Parathyroid adenoma (tissue), 2 donors: ENCODE measurements around the gene RFX2.

Experiments used
- H2AFZ ChIP-seq: fragments of 300-600 bp; sonication (generic); one replicate; pipeline ENCODE4 v1.7.0; 2017; ENCODE audit warnings: antibody characterized with exemption, mild to moderate bottlenecking
- H3K27ac ChIP-seq: fragments of 300-600 bp; sonication (generic); one replicate; pipeline ENCODE4 v1.7.0; 2017
- H3K27me3 ChIP-seq: fragments of 300-600 bp; sonication (generic); one replicate; pipeline ENCODE4 v1.7.0; 2017; ENCODE audit warnings: low read length; ENCODE audit not compliant: control insufficient read depth, insufficient read depth
- H3K36me3 ChIP-seq: fragments of 300-600 bp; sonication (generic); one replicate; pipeline ENCODE4 v1.7.0; 2017; ENCODE audit warnings: low read length; ENCODE audit not compliant: control insufficient read depth, insufficient read depth
- H3K4me1 ChIP-seq: fragments of 300-600 bp; sonication (generic); one replicate; pipeline ENCODE4 v1.7.0; 2017; ENCODE audit warnings: control low read depth
- H3K4me2 ChIP-seq: fragments of 300-600 bp; sonication (generic); one replicate; pipeline ENCODE4 v1.7.0; 2017; ENCODE audit warnings: low read length
- H3K4me3 ChIP-seq: fragments of 300-600 bp; sonication (generic); one replicate; pipeline ENCODE4 v1.7.0; 2017; ENCODE audit warnings: low read depth, low read length
- H3K79me2 ChIP-seq: fragments of 300-600 bp; sonication (generic); one replicate; pipeline ENCODE4 v1.7.0; 2017; ENCODE audit warnings: control low read depth
- H3K9ac ChIP-seq: fragments of 300-600 bp; sonication (generic); one replicate; pipeline ENCODE4 v1.7.0; 2017; ENCODE audit warnings: mild to moderate bottlenecking
- H3K9me3 ChIP-seq: fragments of 300-600 bp; sonication (generic); one replicate; pipeline ENCODE4 v1.7.0; 2017; ENCODE audit warnings: low read length; ENCODE audit not compliant: control insufficient read depth
- TF ChIP-seq, protein P1 (sequence below): fragments of 300-600 bp; sonication (generic); IDR thresholded peaks from one replicate; pipeline ENCODE4 v1.7.0; 2017; ENCODE audit warnings: antibody characterized with exemption, mild to moderate bottlenecking
- donor health status: primary hyperparathyroidism.

Gene RFX2

DNA sequence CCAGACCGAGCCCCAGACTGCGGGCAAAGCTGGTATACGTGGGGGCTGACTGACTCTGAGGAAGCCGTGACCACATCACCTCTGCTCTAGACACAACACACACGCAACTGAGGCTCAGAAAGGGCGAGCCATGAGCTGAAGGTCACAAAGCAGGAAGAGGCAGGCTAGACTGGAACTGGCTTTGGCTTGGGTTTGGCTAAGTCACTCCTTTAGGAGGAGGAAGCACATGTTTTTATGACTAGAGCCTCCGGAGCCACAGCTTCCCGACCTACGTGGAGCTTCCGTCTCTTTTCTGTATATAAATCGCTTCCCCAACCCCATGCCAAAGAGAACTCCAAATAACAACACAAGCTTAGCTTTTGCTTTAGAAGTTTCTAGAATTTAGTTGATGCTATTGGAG is 48.0 kb downstream of the RFX2 start:
- H3K4me3 ChIP-seq = no peak overlapping the region
- peak overlapping the region; percentile 14 for H2AFZ ChIP-seq
- H3K36me3 ChIP-seq = no peaks in the 10 kb centered on the region
- no peaks in the 10 kb centered on the region for H3K9me3 ChIP-seq
- no peak overlapping the region for H3K4me2 ChIP-seq
- H3K79me2 ChIP-seq = peaks cover 14% of the 10 kb centered on the region
- TF ChIP-seq, protein P1, sequence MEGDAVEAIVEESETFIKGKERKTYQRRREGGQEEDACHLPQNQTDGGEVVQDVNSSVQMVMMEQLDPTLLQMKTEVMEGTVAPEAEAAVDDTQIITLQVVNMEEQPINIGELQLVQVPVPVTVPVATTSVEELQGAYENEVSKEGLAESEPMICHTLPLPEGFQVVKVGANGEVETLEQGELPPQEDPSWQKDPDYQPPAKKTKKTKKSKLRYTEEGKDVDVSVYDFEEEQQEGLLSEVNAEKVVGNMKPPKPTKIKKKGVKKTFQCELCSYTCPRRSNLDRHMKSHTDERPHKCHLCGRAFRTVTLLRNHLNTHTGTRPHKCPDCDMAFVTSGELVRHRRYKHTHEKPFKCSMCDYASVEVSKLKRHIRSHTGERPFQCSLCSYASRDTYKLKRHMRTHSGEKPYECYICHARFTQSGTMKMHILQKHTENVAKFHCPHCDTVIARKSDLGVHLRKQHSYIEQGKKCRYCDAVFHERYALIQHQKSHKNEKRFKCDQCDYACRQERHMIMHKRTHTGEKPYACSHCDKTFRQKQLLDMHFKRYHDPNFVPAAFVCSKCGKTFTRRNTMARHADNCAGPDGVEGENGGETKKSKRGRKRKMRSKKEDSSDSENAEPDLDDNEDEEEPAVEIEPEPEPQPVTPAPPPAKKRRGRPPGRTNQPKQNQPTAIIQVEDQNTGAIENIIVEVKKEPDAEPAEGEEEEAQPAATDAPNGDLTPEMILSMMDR = no peak
- no peaks in the 10 kb centered on the region for H3K27me3 ChIP-seq
- H3K4me1 ChIP-seq = peaks cover 7% of the 10 kb centered on the region
- no peak overlapping the region for H3K9ac ChIP-seq
- peak overlapping the region; percentile 47 for H3K27ac ChIP-seq

DNA sequence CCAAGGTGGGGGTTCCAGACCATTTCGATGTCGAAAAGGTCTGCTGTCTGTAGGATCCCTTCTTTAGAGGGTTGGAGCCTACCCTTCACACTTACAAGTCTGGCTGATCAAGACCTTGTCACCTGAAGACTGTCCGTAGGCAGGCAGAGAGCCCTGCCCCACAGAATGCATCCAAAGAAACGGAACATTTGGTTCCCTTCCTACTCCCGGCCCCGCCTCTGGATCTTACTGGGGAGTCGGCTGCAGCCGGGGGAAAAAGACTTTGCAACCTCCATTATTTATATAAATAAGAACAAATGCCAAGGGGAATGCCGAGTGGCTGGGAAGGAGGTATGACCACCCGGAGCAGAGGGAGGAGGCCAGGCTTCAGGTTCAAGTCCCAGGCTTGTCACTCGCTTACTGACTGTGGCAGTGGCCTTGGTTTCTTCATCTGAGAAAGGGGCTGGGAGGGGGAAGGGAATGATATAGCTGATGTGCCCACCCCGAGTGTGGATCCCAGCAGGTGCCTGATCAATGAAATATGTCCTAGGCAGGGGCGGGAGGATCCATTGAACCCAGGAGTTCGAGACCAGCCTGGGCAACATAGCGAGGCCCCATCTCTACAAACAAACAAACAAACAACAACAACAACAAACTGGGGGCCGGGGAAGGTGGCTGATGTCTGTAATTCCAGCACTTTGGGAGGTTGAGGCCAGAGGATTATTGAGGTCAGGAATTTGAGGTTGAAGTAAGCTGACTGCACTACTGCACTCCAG is 48.7 kb downstream of the RFX2 start:
- H3K27ac ChIP-seq = peak overlapping the region; percentile 47
- H3K4me1 ChIP-seq = peaks cover 9% of the 10 kb centered on the region
- TF ChIP-seq, protein P1 = no peak

DNA sequence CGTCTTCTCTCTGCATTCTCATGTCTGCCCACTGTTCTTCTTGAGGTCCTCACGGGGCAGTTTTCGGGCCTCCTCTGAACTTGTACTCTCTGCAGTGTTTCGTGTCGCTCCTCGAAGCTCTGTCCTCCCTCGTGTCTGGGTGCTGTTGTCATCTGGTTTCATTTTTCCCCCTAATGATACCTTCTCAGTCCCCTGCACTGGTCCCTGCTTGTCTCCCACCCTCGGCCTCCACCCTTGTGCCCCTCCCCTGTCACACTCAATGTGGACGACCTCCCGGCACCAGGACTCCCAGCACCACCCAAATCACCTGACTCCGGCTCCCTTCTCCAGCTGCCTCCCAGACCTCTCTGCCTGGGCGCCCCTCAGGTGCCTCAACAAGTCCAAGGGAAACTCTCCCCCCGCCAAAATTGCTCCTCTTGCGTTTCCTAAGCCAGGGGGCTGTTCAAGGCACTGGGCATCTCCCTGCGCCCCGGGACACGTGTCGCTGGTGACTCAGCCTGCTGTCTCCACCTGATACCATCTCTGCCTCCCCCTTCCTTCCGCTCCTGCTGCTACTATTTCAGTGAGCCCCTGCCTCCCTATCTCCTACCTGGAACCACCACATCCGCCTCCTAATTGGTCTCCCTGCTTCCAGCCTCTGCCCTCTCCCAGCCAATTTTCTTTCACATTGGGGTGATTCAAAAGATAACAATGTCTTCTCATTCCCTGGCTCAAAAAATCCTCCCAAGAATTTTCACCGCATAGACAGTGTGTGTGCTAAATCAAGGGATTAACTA is 49.5 kb downstream of the RFX2 start:
- no peak overlapping the region for H3K9ac ChIP-seq
- no peaks in the 10 kb centered on the region for H3K27me3 ChIP-seq
- no peak overlapping the region for H3K4me3 ChIP-seq
- TF ChIP-seq, protein P1 = no peak
- peak overlapping the region; percentile 18 for H3K27ac ChIP-seq
- peaks cover 14% of the 10 kb centered on the region for H3K79me2 ChIP-seq
- H3K4me1 ChIP-seq = peaks cover 9% of the 10 kb centered on the region
- H2AFZ ChIP-seq = peak overlapping the region; percentile 23
- no peaks in the 10 kb centered on the region for H3K36me3 ChIP-seq
- H3K4me2 ChIP-seq = no peak overlapping the region
- H3K9me3 ChIP-seq = no peaks in the 10 kb centered on the region

More for the DNA sequence above, 48.7 kb downstream of the RFX2 start:
- Histone ChIP-seq H3K36me3 (no peaks in the 10 kb centered on the region), H3K4me3 (no peak overlapping the region), H2AFZ (peak overlapping the region; percentile 23), H3K27me3 (no peaks in the 10 kb centered on the region), H3K9ac (no peak overlapping the region), H3K4me2 (no peak overlapping the region), H3K9me3 (no peaks in the 10 kb centered on the region), H3K79me2 (peaks cover 14% of the 10 kb centered on the region)

DNA sequence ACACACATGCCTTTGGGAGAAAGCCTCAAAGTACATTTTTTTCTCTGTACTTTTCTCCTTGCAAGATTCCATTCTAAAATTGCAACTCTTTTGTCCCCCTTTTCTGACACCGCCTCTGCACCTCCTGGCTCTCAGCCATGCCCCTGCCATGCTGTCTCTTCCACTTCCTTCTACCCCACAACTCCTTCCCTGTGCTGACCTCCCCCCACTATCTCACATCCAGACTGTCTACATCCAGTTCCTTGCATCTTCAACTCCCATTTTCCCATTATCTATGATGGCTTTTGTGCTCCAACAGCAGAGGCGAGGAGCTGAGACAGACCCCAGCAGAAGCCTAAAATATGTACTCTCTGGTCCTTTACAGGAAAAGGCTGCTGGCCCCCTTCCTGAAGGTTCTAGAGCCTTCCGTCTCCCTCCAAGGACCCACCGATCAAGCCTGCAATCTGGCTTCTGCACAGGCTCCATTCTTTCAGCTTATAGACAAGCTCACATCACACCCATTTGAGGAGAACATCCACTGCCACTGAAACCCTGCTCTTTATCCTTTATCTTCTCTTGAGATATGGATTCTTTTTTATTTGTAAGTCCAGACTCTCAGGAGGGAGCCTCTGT is 50.2 kb downstream of the RFX2 start:
- H3K4me1 ChIP-seq = peaks cover 9% of the 10 kb centered on the region
- H3K36me3 ChIP-seq = no peaks in the 10 kb centered on the region
- H3K79me2 ChIP-seq = peaks cover 14% of the 10 kb centered on the region
- no peaks in the 10 kb centered on the region for H3K9me3 ChIP-seq
- no peaks in the 10 kb centered on the region for H3K27me3 ChIP-seq
- H3K27ac ChIP-seq = no peak overlapping the region
- no peak overlapping the region for H2AFZ ChIP-seq
- no peak overlapping the region for H3K4me3 ChIP-seq
- no peak overlapping the region for H3K9ac ChIP-seq
- TF ChIP-seq, protein P1 = no peak
- no peak overlapping the region for H3K4me2 ChIP-seq
